Nephron (organoid): ENCODE measurements around the gene CDH16.

ENCODE experiments used
- H3K27ac Mint-ChIP-seq, 3 experiments: 2 replicates each; pipeline ENCODE4 v1.8.0; 2020; ENCODE audit warnings: mixed read lengths in 3 of 3, mild to moderate bottlenecking in 2 of 3, moderate library complexity in 1 of 3
- H3K27me3 Mint-ChIP-seq: 2 replicates; pipeline ENCODE4 v1.8.0; 2021; ENCODE audit warnings: low read depth, mild to moderate bottlenecking, moderate library complexity, mixed read lengths
- H3K36me3 Mint-ChIP-seq: 2 replicates; pipeline ENCODE4 v1.8.0; 2020; ENCODE audit warnings: low read depth, mixed read lengths
- H3K4me1 Mint-ChIP-seq: 2 replicates; pipeline ENCODE4 v1.8.0; 2020; ENCODE audit warnings: mixed read lengths
- H3K4me3 Mint-ChIP-seq, 3 experiments: 2 replicates each; pipeline ENCODE4 v1.8.0; 2020; ENCODE audit warnings: mild to moderate bottlenecking in 3 of 3, mixed read lengths in 3 of 3, moderate library complexity in 2 of 3
- H3K9me3 Mint-ChIP-seq: 2 replicates; pipeline ENCODE4 v1.8.0; 2020; ENCODE audit warnings: mixed read lengths
- CTCF ChIP-seq, 3 experiments: fragments of 200-600 bp; sonication (generic); IDR thresholded peaks; one replicate each; pipeline ENCODE4 v1.5.0; 2021; ENCODE audit warnings: antibody characterized with exemption in 3 of 3; ENCODE audit not compliant: unreplicated experiment in 3 of 3

The CDH16 gene

DNA sequence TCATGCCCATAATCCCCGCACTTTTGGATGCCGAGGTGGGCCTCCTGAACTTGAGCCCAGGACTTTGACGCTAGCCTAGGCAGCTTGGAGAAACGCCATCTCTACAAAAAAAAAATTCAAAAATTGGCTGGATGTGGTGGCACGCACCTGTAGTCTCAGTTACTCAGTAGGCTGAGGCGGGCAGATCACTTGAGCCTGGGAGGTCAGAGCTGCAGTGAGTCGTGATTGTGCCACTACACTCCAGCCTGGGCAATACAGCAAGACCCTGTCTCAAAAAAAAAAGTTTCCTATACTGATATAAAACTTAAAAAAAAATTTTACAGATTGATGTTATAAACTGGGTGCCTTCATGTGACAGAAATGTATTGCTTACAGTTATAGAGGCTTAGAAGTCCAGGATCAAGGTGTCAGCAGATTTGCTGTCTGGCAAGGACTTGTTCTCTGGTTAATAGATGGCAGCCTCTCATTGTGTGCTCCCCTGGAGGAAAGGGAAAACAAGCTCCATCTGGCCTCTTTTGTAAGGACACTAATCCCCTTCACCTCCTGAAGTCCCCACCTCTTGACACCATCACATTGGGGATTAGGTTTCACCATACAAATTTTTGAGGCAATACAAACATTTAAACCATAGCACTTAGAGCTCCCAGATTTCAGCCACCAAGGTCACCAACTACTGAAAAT, 33.9 kb upstream of the CDH16 start:
- H3K36me3 Mint-ChIP-seq = peaks cover 3% of the 10 kb centered on the region
- H3K9me3 Mint-ChIP-seq = peaks cover 7% of the 10 kb centered on the region
- no peak for TF ChIP-seq CTCF (IDR thresholded peaks at IDR 0.05; ENCODE audit: unreplicated experiment in 3 of 3)
- H3K27ac Mint-ChIP-seq = no peak overlapping the region
- no peaks in the 10 kb centered on the region for H3K4me1 Mint-ChIP-seq
- H3K27me3 Mint-ChIP-seq = peaks cover 15% of the 10 kb centered on the region
- no peak overlapping the region for H3K4me3 Mint-ChIP-seq

DNA sequence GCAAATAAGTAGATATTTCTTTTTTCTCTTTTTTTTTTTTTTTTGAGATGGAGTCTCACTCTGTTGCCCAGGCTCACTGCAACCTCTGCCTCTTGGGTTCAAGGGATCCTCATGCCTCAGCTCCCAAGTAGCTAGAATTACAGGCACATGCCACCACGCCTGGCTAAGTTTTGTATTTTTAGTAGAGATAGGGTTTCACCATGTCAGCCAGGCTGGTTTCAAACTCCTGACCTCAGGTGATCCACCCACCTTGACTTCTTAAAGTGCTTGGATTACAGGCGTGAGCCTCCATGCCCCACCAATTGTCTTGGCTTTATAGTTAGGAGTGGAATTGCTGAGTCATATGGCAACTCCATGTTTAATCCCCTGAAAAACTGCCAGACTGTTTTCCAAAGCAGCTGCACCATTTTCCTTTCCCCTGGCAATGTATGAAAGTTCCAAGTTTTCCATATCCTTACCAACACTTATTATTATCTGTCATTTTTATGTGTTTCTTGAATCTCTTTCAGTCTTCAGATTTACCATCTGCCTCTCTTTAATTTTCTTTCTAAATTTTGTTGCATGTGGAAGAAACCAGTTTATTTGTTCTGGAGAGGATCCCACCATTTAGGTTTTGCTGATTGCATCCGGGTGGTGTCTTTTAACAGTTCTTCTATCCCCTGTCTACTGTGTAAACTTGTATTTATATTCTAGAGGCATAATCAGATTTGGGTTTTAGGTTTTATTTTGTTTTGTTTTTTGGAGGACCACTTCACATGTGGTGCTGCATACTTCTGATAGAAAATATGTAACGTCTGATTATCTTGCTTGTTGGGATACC, 32.5 kb upstream of the CDH16 start:
- no peak overlapping the region for H3K4me3 Mint-ChIP-seq
- H3K4me1 Mint-ChIP-seq = no peaks in the 10 kb centered on the region
- peaks cover 7% of the 10 kb centered on the region for H3K9me3 Mint-ChIP-seq
- peaks cover 3% of the 10 kb centered on the region for H3K36me3 Mint-ChIP-seq
- H3K27ac Mint-ChIP-seq = no peak overlapping the region
- H3K27me3 Mint-ChIP-seq = peaks cover 15% of the 10 kb centered on the region
- TF ChIP-seq CTCF (IDR thresholded peaks at IDR 0.05; ENCODE audit: unreplicated experiment in 3 of 3) = no peak

- TF ChIP-seq CTCF (IDR thresholded peaks at IDR 0.05; ENCODE audit: unreplicated experiment in 3 of 3) = no peak
- Mint-ChIP-seq H3K27me3 (peaks cover 12% of the 10 kb centered on the region), H3K27ac (no peak overlapping the region), H3K4me3 (no peak overlapping the region), H3K9me3 (peaks cover 7% of the 10 kb centered on the region), H3K4me1 (no peaks in the 10 kb centered on the region), H3K36me3 (peaks cover 3% of the 10 kb centered on the region)
Measured at GRCh38 chr16:66950437-66950836, 31.8 kb upstream of the CDH16 start.

DNA sequence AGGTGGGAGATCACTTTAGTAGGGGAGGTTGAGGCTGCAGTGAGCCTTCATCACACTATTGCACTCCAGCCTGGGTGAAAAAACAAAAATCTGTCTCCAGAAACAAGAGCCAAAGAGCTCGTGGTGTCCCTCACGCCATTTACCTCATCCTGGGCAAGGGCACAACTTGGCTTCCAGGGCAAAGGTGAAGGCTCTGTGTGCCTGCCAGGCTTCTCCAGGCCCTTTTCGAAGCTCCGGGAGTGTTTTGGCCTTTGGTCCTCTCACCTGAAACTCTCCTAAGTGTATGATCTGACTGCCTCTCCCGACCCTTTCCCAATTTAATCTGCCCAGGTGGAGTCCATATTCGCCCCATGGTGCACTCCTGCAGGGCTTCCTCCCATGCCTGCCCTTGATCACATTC, 30.8 kb upstream of the CDH16 start:
- peaks cover 7% of the 10 kb centered on the region for H3K9me3 Mint-ChIP-seq
- H3K27ac Mint-ChIP-seq = no peak overlapping the region
- peaks cover 3% of the 10 kb centered on the region for H3K36me3 Mint-ChIP-seq
- no peaks in the 10 kb centered on the region for H3K4me1 Mint-ChIP-seq
- H3K4me3 Mint-ChIP-seq = no peak overlapping the region
- H3K27me3 Mint-ChIP-seq = peaks cover 8% of the 10 kb centered on the region
- TF ChIP-seq CTCF (IDR thresholded peaks at IDR 0.05; ENCODE audit: unreplicated experiment in 3 of 3) = no peak

- Mint-ChIP-seq H3K9me3 (peaks cover 7% of the 10 kb centered on the region), H3K4me1 (no peaks in the 10 kb centered on the region), H3K27ac (no peak overlapping the region), H3K4me3 (no peak overlapping the region), H3K27me3 (peaks cover 4% of the 10 kb centered on the region), H3K36me3 (peaks cover 7% of the 10 kb centered on the region)
- no peak for TF ChIP-seq CTCF (IDR thresholded peaks at IDR 0.05; ENCODE audit: unreplicated experiment in 3 of 3)
Measured at GRCh38 chr16:66948837-66949225, 30.1 kb upstream of the CDH16 start.
